ENCODE measurements around the gene GRIA1.

GRIA1 gene

GRCh38 chr5:153755913-153756500, 265.5 kb downstream of the GRIA1 start:
- H3K4me3 ChIP-seq (ENCODE audit: low read depth, low read length), result no peak overlapping the region
- TF ChIP-seq, protein P1, sequence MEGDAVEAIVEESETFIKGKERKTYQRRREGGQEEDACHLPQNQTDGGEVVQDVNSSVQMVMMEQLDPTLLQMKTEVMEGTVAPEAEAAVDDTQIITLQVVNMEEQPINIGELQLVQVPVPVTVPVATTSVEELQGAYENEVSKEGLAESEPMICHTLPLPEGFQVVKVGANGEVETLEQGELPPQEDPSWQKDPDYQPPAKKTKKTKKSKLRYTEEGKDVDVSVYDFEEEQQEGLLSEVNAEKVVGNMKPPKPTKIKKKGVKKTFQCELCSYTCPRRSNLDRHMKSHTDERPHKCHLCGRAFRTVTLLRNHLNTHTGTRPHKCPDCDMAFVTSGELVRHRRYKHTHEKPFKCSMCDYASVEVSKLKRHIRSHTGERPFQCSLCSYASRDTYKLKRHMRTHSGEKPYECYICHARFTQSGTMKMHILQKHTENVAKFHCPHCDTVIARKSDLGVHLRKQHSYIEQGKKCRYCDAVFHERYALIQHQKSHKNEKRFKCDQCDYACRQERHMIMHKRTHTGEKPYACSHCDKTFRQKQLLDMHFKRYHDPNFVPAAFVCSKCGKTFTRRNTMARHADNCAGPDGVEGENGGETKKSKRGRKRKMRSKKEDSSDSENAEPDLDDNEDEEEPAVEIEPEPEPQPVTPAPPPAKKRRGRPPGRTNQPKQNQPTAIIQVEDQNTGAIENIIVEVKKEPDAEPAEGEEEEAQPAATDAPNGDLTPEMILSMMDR (IDR thresholded peaks at IDR 0.05; ENCODE audit: borderline replicate concordance, insufficient read depth, low read depth, low read length), result no peak

GRCh38 chr5:153756540-153756939, 266.1 kb downstream of the GRIA1 start:
- TF ChIP-seq, protein P1 (IDR thresholded peaks at IDR 0.05; ENCODE audit: borderline replicate concordance, insufficient read depth, low read depth, low read length), result no peak
- no peak overlapping the region for H3K4me3 ChIP-seq (ENCODE audit: low read depth, low read length)

DNA sequence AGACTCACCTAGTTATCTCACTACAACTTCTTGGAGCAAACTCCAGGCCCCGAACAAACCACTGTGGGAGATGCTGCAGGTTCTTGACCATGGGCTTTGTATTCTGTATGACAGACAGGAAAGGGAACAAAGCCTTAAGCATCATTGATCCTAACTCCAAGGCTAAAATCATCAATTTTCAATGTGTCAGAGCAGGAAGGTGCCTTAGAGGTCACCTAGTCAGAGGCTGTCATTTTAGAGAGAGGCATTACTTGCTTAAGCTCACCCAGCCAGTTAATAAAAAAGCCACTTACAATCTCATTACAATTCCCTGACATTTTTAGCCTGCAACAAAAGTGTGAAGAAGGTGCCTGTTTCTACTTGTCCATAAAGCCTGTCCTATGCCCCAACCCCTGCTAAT, 275.5 kb downstream of the GRIA1 start:
- TF ChIP-seq, protein P1 (IDR thresholded peaks at IDR 0.05; ENCODE audit: borderline replicate concordance, insufficient read depth, low read depth, low read length), result no peak
- H3K4me3 ChIP-seq (ENCODE audit: low read depth, low read length), result no peak overlapping the region

- no peak overlapping the region for H3K4me3 ChIP-seq (ENCODE audit: low read depth, low read length)
- TF ChIP-seq, protein P1 (IDR thresholded peaks at IDR 0.05; ENCODE audit: borderline replicate concordance, insufficient read depth, low read depth, low read length), result no peak
These were observed 277.0 kb downstream of the GRIA1 start for GRCh38 chr5:153767221-153768188.

GRCh38 chr5:153770066-153770465, 279.6 kb downstream of the GRIA1 start:
- no peak overlapping the region for H3K4me3 ChIP-seq (ENCODE audit: low read depth, low read length)
- TF ChIP-seq, protein P1 (IDR thresholded peaks at IDR 0.05; ENCODE audit: borderline replicate concordance, insufficient read depth, low read depth, low read length), result no peak

DNA sequence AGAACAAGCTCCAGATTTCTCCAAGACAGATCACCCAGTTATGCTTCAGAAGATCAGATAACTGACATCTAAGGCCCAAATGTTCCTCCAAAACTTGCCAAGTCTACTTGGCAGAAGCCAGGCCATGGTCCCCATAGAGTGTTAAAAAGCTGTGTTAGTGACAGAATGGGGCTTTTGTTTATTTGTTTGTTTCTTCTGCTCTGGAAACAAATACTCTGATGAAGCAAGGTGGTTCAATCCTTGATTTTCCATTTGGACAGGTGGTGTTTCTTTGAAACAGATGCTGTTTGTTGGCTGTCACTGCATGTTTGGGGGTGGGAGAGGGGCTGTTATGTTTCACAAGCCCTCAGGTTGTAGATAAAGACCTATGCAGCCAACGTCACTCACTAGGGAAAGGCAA, 284.2 kb downstream of the GRIA1 start:
- H3K4me3 ChIP-seq (ENCODE audit: low read depth, low read length), result no peak overlapping the region
- TF ChIP-seq, protein P1 (IDR thresholded peaks at IDR 0.05; ENCODE audit: borderline replicate concordance, insufficient read depth, low read depth, low read length), result no peak
